ENCODE data around the gene PRMT1.
"Not testable (repeated sequence)": the region's sequence is repeated elsewhere in the genome, so short reads cannot be mapped to it uniquely, and the experiment has no call there.

Gene PRMT1

GRCh38 chr19:49718511-49718910 lies 41.4 kb downstream of the PRMT1 start:
- FAIRE-seq (no peak), DNase-seq (ENCODE audit: insufficient read length) (no peak)
- TF ChIP-seq POLR2AphosphoS5 (IDR thresholded peaks at IDR 0.05; ENCODE audit: low read depth, low read length): no peak
- TF ChIP-seq POLR2A (IDR thresholded peaks at IDR 0.05; ENCODE audit: low read depth, low read length): no peak
- no peak for TF ChIP-seq TAF1 (IDR thresholded peaks at IDR 0.05; ENCODE audit: borderline replicate concordance, low read depth, low read length)

DNA sequence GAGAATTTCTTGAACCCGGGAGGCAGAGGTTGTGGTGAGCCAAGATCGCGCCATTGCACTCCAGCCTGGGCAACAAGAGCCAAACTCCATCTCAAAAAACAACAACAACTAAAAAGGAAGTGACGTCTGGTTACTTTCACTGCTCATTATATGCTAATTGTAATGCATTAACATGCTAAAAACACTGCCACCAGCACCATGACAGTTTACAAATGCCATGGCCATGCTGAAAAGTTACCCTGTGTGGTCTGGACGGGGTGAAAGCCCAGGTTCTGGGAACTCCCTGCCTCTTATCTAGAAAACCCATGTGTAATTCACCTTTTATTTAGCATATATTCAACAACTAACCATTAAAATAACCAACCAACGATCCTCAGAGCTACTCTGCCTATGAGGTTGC lies 41.9 kb downstream of the PRMT1 start:
- FAIRE-seq (no peak), DNase-seq (ENCODE audit: insufficient read length) (no peak)
- TF ChIP-seq POLR2AphosphoS5 (IDR thresholded peaks at IDR 0.05; ENCODE audit: low read depth, low read length) (no peak), TAF1 (IDR thresholded peaks at IDR 0.05; ENCODE audit: borderline replicate concordance, low read depth, low read length) (no peak), POLR2A (IDR thresholded peaks at IDR 0.05; ENCODE audit: low read depth, low read length) (no peak)

DNA sequence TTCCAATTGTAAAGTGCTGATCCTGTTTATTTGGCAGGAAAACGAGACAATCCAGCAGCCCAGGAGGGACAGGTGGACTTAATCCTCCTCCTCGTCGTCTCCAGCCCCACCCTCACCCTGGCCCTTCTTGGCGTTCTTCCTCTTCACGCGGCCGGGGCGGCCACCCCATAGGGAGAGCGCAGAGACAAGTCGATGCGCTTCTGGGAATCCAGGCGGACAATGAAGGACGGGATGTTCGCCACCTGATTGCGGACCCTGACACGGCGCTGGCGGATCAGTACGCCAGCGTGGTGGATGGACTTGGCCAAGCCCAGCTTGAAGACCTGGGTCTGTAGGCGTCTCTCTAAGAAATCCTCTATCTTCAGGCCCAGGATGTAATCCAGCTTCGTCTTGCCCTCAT lies 42.3 kb downstream of the PRMT1 start:
- DNase-seq (ENCODE audit: insufficient read length); FAIRE-seq: not testable (repeated sequence)

- no peak for TF ChIP-seq POLR2AphosphoS5 (IDR thresholded peaks at IDR 0.05; ENCODE audit: low read depth, low read length)
- no peak for TF ChIP-seq POLR2A (IDR thresholded peaks at IDR 0.05; ENCODE audit: low read depth, low read length)
- no peak for TF ChIP-seq TAF1 (IDR thresholded peaks at IDR 0.05; ENCODE audit: borderline replicate concordance, low read depth, low read length)
- no peak for FAIRE-seq
- no peak for DNase-seq (ENCODE audit: insufficient read length)
Observed at GRCh38 chr19:49727217-49728030, 50.4 kb downstream of the PRMT1 start.

- DNase-seq (ENCODE audit: insufficient read length) (no peak), FAIRE-seq (no peak)
- TF ChIP-seq POLR2A (IDR thresholded peaks at IDR 0.05; ENCODE audit: low read depth, low read length): no peak
- no peak for TF ChIP-seq TAF1 (IDR thresholded peaks at IDR 0.05; ENCODE audit: borderline replicate concordance, low read depth, low read length)
- no peak for TF ChIP-seq POLR2AphosphoS5 (IDR thresholded peaks at IDR 0.05; ENCODE audit: low read depth, low read length)
Observed at GRCh38 chr19:49730166-49730565, 53.1 kb downstream of the PRMT1 start.
